ENCODE data around the gene CAMK1D.

DNA sequence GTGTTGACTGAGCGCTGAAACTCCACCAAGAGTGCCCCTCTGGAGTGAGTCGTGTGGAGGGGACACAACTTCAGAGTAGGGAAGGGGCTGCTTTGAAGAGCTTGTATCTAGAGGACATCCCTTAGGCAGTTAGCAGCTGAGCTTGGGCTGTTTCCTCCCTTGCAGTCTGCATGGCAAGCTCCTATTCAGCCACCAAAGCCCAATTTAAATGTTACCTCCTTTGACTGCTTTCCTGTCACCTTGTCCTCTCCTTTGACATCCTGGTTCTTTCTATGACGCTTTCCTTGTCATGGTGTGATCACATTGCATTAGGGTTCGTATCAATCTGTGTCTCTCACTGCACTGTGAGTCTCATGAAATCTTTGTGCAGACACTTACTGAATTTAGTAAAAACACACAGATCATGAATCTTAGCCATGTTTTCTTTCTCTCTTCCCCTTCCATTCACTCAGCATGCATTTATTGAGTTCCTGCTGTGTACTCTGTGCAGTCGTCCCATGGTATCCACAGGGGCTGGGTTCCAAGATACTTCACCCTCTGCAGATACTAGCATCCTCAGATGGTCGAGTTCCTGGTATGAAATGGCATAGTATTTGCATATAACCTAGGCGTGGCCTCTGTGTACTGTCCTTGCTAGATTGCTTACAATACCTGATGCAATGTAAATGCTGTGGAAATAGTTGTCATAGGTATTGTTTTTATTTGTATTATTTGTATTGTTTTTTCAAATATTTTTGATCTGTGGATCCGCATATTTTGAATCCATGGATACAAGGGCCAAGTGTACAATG, 423.6 kb downstream of the CAMK1D start:
- TF ChIP-seq POLR2AphosphoS5 (IDR thresholded peaks at IDR 0.05) (no peak), CTCF (IDR thresholded peaks at IDR 0.05) (no peak), POLR2A (IDR thresholded peaks at IDR 0.05) (no peak)
